ENCODE results near the gene CORIN. TPM values are rescaled to one million over a fixed set of nuclear protein-coding genes. Genes with fewer than 3 reads are reported as not detected.
"Not testable (repeated sequence)": the region's sequence is repeated elsewhere in the genome, so short reads cannot be mapped to it uniquely, and the experiment has no call there.

The CORIN gene
- total and polyA plus RNA-seq, 2 donors (not counting 1 experiment from before 2014, with no cell fraction given): 0.25 TPM; not detected in 1

DNA sequence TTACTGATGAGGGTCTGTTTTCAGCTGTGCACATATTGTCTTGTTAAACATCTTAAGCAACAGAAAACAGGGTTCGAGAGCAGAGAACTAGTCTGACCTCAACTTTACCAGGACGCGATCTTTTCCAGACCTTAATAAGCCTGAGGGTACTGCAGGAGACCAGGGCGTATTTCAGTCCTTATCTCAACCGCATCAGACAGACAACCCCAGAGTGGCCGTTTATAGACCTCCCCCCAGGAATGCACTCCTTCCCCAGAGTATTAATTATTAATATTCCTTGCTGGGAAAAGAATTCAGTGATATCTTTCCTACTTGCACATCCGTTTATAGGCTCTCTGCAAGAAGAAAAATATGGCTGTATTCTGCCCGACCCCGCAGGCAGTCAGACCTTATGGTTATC, 84.6 kb downstream of the CORIN start:
- H3K4me3 ChIP-seq (ENCODE audit: control extremely low read depth in 1 of 5, extremely low read depth in 1 of 5, insufficient read depth in 1 of 5, low read depth in 2 of 5, low read length in 4 of 5); H3K27me3 ChIP-seq (replicated peaks in 1 of 4; ENCODE audit: control extremely low read depth in 1 of 4, control insufficient read depth in 3 of 4, insufficient read depth in 4 of 4, low read length in 3 of 4); DNase-seq; H4K20me1 ChIP-seq (ENCODE audit: control insufficient read depth, insufficient read depth, low read length, poor library complexity, severe bottlenecking); H3K27ac Mint-ChIP-seq; H2AFZ ChIP-seq (ENCODE audit: insufficient read depth, low read depth, low read length, poor library complexity, severe bottlenecking); H3K4me1 Mint-ChIP-seq; H3K4me3 Mint-ChIP-seq; CTCF ChIA-PET; POLR2A ChIA-PET; H3K79me2 ChIP-seq (ENCODE audit: control insufficient read depth, insufficient read depth, low read length); intact Hi-C loops (cut with micrococcal nuclease); H3K9me3 ChIP-seq (ENCODE audit: control extremely low read depth in 1 of 3, control insufficient read depth in 2 of 3, insufficient read depth in 1 of 3, low read length in 2 of 3); H3K36me3 ChIP-seq (replicated peaks in 1 of 2; ENCODE audit: control extremely low read depth in 1 of 2, control insufficient read depth in 1 of 2, extremely low read depth in 1 of 2, insufficient read depth in 2 of 2, low read length in 1 of 2); H3K9me3 Mint-ChIP-seq (ENCODE audit: insufficient read depth); ATAC-seq (ENCODE audit: low read depth); H3K4me1 ChIP-seq (ENCODE audit: control insufficient read depth in 2 of 2, insufficient read depth in 2 of 2, low read length in 2 of 2); H3K9ac ChIP-seq (ENCODE audit: low read length); H3K27ac ChIP-seq (ENCODE audit: low read length in 2 of 2); H3K4me2 ChIP-seq (replicated peaks; ENCODE audit: low read depth, low read length, poor library complexity, severe bottlenecking): not testable (repeated sequence)
- WGBS (ENCODE audit: insufficient coverage): 100% methylated on average over 1 of the region's 9 CpGs
- peaks cover 20% of the 10 kb centered on the region for H3K27me3 Mint-ChIP-seq

DNA sequence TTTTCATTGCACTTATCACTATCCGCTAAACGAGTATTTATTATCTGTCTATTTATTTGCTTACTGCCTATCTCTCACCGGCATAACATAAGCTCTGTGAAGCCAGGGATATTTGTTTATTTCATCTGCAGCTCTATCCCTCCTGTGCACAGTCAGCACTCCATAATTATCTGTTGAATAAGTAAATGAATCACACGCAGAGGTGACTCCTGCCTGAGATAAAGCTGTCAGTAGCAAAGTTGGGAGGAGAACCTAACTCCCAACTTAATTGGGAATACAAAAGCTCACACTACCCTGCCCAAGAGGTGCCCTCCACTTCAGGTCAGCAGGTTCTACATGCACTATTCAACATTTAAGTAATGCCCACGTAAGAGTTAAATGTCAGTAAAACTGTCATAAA, 85.7 kb downstream of the CORIN start:
- whole genome bisulfite sequencing (ENCODE audit: insufficient coverage): no CpG with 5 or more reads among the region's 5 CpGs
- ATAC-seq (ENCODE audit: low read depth) (no peak), DNase-seq (no peak)
- no peak overlapping the region for H3K9ac ChIP-seq (ENCODE audit: low read length)
- no peaks in the 10 kb centered on the region for H4K20me1 ChIP-seq (ENCODE audit: control insufficient read depth, insufficient read depth, low read length, poor library complexity, severe bottlenecking)
- H3K27me3 ChIP-seq (replicated peaks in 1 of 4; ENCODE audit: control extremely low read depth in 1 of 4, control insufficient read depth in 3 of 4, insufficient read depth in 4 of 4, low read length in 3 of 4): peaks cover 0 to 4% (median 0%) of the 10 kb centered on the region in 4 experiments
- Mint-ChIP-seq H3K27me3 (peaks cover 20% of the 10 kb centered on the region), H3K4me3 (no peak overlapping the region), H3K4me1 (no peaks in the 10 kb centered on the region), H3K9me3 (ENCODE audit: insufficient read depth) (peaks cover 8% of the 10 kb centered on the region), H3K27ac (no peak overlapping the region)
- no peak overlapping the region for H3K4me2 ChIP-seq (replicated peaks; ENCODE audit: low read depth, low read length, poor library complexity, severe bottlenecking)
- intact Hi-C loops (cut with micrococcal nuclease): no loop called here
- POLR2A ChIA-PET: no interaction called here
- no peak overlapping the region for H2AFZ ChIP-seq (ENCODE audit: insufficient read depth, low read depth, low read length, poor library complexity, severe bottlenecking)
- no peaks in the 10 kb centered on the region for H3K9me3 ChIP-seq (ENCODE audit: control extremely low read depth in 1 of 3, control insufficient read depth in 2 of 3, insufficient read depth in 1 of 3, low read length in 2 of 3)
- H3K4me1 ChIP-seq (ENCODE audit: control insufficient read depth in 2 of 2, insufficient read depth in 2 of 2, low read length in 2 of 2): no peaks in the 10 kb centered on the region
- no peaks in the 10 kb centered on the region for H3K79me2 ChIP-seq (ENCODE audit: control insufficient read depth, insufficient read depth, low read length)
- no peak overlapping the region for H3K27ac ChIP-seq (ENCODE audit: low read length in 2 of 2)
- TF ChIP-seq, protein P1, sequence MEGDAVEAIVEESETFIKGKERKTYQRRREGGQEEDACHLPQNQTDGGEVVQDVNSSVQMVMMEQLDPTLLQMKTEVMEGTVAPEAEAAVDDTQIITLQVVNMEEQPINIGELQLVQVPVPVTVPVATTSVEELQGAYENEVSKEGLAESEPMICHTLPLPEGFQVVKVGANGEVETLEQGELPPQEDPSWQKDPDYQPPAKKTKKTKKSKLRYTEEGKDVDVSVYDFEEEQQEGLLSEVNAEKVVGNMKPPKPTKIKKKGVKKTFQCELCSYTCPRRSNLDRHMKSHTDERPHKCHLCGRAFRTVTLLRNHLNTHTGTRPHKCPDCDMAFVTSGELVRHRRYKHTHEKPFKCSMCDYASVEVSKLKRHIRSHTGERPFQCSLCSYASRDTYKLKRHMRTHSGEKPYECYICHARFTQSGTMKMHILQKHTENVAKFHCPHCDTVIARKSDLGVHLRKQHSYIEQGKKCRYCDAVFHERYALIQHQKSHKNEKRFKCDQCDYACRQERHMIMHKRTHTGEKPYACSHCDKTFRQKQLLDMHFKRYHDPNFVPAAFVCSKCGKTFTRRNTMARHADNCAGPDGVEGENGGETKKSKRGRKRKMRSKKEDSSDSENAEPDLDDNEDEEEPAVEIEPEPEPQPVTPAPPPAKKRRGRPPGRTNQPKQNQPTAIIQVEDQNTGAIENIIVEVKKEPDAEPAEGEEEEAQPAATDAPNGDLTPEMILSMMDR (IDR thresholded peaks at IDR 0.05): no peak
- CTCF ChIA-PET: no interaction called here
- H3K36me3 ChIP-seq (replicated peaks in 1 of 2; ENCODE audit: control extremely low read depth in 1 of 2, control insufficient read depth in 1 of 2, extremely low read depth in 1 of 2, insufficient read depth in 2 of 2, low read length in 1 of 2): no peaks in the 10 kb centered on the region
- no peak overlapping the region for H3K4me3 ChIP-seq (ENCODE audit: control extremely low read depth in 1 of 5, extremely low read depth in 1 of 5, insufficient read depth in 1 of 5, low read depth in 2 of 5, low read length in 4 of 5)

Measured in B cell (primary cell).